Mucosa of gallbladder (tissue), 1 donor: ENCODE measurements around the gene SEPTIN14. TPM values are rescaled to one million over a fixed set of nuclear protein-coding genes. Genes with fewer than 3 reads are reported as not detected.
"Not testable (repeated sequence)": the region's sequence is repeated elsewhere in the genome, so short reads cannot be mapped to it uniquely, and the experiment has no call there.

Experiments
- DNase-seq: peaks from one replicate; pipeline ENCODE4 v3.0.0-alpha.2; 2020; ENCODE audit warnings: low spot score
- total RNA-seq: library from RNA; stranded (reverse); gene quantifications from one replicate; pipeline ENCODE4 v1.2.1, GENCODE V29; 2021
- donor health status: DM: no; HTN: no; CAD: no.

The SEPTIN14 gene
- not detected for total RNA-seq

DNA sequence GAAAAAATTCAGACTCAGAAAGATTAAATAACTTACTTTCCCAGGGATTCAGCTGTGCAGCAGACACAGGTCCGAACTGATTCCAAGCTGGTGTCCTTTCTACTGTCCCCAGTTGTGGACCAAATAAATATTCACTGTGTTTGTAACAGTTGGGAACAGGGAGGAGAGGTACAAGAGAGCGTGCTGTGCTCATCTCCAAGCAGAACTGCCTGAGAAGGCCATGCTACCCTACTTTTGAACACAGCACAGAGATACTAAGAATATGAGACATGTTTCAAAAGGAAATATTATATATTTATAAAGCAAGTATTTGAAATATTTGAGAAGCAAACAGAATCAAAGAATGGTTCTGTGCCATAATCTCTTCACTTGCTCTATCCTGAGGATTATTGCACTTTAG lies at the start of gene SEPTIN14:
Gene SEPTIN14 (minus strand): TSS at position 101 of the 400 bp plus-strand sequence. CDS start 756 bp downstream, outside the sequence.
- not testable (repeated sequence) for DNase-seq

DNA sequence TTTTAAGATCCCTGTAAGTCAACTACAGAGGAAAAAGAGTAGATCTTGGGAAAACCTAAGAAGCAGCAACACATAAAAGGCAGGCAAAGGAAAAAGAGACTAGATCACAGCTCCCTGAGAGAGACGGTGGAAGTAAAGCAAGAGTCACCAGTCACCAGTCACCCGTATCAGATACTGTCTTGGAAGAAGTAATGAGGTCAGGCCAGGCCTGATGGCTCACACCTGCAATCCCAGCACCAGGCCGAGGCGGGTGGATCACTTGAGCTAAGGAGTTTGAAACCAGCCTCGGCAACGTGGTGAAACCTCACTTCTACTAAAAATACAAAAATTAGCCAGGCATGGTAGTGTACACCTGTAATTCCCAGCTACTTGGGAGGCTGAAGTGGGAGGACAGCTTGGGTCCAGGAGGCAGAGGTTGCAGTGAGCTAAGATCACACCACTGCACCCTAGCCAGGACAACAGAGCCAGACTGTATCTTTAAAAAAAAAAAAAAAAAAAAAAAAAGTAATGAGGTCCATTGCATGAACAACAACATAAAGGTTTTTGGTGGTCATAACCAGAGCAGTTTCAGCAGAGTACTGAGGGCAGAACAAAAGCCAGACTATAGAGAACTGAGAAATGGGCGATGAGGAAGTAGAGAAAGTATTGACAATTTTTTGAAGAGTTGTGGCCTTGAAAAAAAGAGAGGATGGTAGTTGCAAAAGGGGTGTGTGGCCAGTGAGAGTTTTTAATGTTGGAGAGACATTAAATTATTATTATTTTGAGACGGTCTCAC lies 41.6 kb upstream of the SEPTIN14 start:
- no peak for DNase-seq

DNA sequence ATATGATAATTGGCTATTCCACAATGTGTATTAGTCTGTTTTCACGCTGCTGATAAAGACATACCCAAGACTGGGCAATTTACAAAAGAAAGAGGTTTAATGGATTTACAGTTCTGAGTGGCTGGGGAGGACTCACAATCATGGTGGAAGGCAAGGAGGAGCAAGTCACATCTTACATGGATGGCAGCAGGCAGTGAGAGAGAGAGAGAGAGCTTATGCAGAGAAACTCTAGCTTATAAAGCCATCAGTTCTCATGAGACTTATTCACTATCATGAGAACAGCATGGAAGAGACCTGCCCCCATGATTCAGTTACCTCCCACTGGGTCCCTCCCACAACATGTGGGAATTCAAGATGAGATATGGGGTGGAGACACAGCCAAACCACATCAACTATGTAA lies 38.5 kb upstream of the SEPTIN14 start:
- DNase-seq = not testable (repeated sequence)

DNA sequence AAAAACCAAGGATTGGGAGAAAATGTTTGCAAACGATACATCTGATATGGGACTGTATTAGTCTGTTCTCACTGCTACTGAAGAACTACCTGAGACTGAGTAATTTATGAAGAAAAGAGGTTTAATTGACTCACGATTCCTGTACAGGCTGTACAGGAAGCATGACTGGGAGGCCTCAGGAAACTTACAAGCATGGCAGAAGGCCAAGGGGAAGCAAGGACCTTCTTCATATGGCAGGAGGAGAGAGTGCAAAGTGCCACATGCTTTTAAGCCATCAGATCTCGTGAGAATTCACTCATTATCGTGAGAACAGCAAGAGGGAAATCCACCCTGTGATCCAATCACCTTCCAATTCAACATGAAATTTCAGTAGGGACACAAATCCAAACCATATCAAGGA lies 35.7 kb upstream of the SEPTIN14 start:
- no peak for DNase-seq

- DNase-seq = no peak
Observed at GRCh38 chr7:55895021-55895420, 32.5 kb upstream of the SEPTIN14 start.

GRCh38 chr7:55893940-55894339 lies 31.4 kb upstream of the SEPTIN14 start:
- DNase-seq = no peak

- not testable (repeated sequence) for DNase-seq
Observed at GRCh38 chr7:55888378-55888777, 25.8 kb upstream of the SEPTIN14 start.

GRCh38 chr7:55887821-55888247 lies 25.3 kb upstream of the SEPTIN14 start:
- DNase-seq = no peak

DNA sequence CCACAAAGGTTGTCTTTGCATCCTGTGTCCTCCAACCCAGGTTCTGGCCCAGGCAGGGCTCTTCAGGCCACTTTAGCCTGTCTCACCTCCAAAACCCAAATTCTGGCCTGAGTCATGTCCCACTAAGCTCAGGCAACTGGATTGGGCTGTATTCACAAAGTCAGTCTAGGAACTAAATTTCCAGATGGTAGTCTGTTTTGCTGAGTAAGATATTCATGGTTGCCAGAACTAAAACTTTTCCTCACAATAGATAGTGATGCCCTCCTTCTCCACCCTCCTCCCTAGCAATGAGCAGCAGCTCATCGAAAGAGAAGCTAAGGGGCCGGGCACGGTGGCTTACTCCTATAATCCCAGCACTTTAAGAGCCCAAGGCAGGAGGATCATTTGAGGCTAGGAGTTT lies 21.8 kb upstream of the SEPTIN14 start:
- no peak for DNase-seq

- no peak for DNase-seq
Observed at GRCh38 chr7:55878691-55879090, 16.1 kb upstream of the SEPTIN14 start.

DNA sequence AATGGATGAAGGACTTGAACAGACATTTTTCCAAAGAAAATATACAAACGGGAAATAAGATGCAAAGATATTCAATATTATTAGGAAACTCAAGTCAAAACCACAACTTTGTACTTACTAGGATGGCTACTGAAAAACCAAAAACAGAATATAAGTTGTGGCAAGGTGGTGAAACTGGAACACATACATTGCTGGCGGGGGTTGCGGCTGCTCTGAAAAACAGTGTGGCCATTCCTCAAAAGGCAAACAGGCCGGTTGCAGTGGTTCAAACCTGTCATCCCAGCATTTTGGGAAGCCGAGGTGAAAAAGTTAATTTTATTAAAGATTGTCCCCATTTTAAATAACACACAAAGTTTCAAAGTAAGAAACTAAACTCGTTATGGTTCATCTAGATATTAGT lies 14.8 kb upstream of the SEPTIN14 start:
- DNase-seq = no peak

- no peak for DNase-seq
Observed at GRCh38 chr7:55873765-55874164, 11.2 kb upstream of the SEPTIN14 start.

GRCh38 chr7:55871932-55872485 lies 9.5 kb upstream of the SEPTIN14 start:
- no peak for DNase-seq

GRCh38 chr7:55868989-55869388 lies 6.4 kb upstream of the SEPTIN14 start:
- not testable (repeated sequence) for DNase-seq

GRCh38 chr7:55845164-55845563 lies 17.4 kb downstream of the SEPTIN14 start:
- DNase-seq = not testable (repeated sequence)

- no peak for DNase-seq
Observed at GRCh38 chr7:55838595-55838994, 24.0 kb downstream of the SEPTIN14 start.

GRCh38 chr7:55827577-55827976 lies 35.0 kb downstream of the SEPTIN14 start:
- DNase-seq = no peak

DNA sequence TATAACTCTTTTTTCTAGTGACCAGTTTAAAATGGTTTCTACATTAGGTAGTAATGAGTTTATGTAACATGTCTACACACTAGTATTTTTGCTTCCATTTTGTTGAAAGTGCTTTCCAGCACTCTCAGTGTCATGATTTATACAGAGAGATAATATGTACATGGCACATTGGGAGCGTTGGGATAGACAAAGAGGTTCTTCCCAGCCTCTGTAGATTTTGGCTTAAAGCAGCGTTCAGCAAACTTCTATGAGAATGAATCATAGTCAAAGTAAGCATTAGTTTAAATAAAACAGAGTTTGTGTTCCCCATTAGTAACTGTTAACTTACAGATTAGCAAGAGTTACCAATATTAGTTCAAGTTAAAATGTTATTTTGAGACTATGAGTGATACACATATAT lies 43.9 kb downstream of the SEPTIN14 start:
- no peak for DNase-seq

- DNase-seq = not testable (repeated sequence)
Observed at GRCh38 chr7:55797260-55797659, 65.3 kb downstream of the SEPTIN14 start.

DNA sequence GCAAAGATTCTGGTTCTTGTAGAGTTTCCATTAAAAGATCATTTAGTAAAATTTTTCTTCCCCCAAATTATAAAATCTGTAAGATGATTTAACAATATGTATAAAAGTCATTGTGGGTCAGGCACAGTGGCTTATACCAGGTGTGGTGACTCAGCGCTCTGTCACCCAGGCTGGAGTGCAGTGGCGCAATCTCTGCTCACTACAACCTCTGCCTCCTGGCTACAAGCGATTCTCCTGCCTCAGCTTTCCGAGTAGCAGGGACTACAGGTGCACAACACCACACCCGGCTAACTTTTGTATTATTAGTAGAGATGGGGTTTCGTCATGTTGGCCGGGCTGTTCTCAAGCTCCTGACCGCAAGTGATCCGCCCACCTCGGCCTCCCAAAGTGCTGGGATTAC lies 68.0 kb downstream of the SEPTIN14 start:
- DNase-seq = no peak

GRCh38 chr7:55792048-55792447 lies 70.5 kb downstream of the SEPTIN14 start:
- no peak for DNase-seq

GRCh38 chr7:55787796-55788195 lies 74.8 kb downstream of the SEPTIN14 start:
- DNase-seq = no peak

DNA sequence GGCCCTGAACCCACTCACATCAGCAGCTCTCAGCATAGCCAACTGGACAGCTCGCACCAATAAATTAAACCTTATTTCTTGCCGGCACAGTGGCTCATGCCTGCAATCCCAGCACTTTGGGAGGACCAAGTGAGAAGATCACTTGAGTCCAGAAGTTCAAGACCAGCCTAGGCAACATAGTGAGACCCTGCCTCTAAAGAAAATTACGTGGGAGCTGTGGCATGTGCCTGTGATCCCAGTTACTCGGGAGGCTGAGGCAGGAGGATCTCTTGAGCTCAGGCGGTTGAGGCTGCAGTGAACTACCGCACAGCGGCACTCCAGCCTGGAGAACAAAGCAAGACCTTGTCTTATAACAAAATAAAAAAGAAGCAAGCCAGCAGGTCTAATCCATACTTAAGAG lies 75.7 kb downstream of the SEPTIN14 start:
- DNase-seq = no peak
